ENCODE data around the gene TP53. TPM values are rescaled to one million over a fixed set of nuclear protein-coding genes. Genes with fewer than 3 reads are reported as not detected.

Gene TP53
- total and polyA plus RNA-seq, 2 of the 4 experiments (the other 2 are of a cell fraction) = 31.2 to 48.5 TPM

DNA sequence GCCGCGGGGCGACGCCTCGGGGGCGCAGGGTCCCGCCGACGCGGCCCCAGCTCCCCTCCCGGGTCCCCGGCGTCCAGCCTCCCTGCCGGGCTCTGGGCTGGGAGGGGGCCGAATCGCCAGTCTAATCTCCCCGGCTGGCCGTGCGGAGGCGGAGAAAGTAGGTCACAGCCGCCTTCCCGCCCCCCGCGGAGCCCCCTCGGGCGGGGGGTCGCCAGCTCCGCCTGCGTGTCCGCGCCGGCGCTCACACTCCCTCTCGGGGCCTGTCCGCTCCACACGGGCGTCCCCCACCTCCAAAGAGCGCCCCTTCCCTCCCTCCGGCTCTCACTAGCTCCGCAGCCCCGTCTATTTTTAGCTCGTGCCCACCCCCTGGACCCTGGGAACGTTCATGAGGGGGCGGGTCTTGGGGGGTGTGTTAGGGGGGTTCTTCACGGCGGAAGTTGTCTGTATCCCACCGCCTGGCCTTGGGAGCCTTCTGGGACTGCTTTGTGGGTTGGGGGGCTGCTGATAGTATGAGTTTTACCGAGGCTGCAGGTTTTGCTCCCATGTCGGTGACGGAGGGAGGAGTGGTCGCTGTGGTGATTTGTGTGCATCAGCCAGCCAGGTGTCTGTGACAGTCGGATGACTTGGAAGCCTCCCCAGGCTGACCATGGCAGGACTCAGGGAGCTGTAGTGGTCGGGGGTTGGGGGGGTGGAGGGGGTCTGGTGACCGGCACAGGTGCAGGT lies 35.5 kb downstream of the TP53 start:
- Histone ChIP-seq H4K5ac (ENCODE audit: low read depth, low read length) (no peak overlapping the region), H2BK120ac (ENCODE audit: low read depth, low read length) (no peak overlapping the region), H3K9me3 (ENCODE audit: control insufficient read depth, insufficient read depth, low read length) (no peaks in the 10 kb centered on the region; the same call in 1 of the 2 replicates), H2BK15ac (ENCODE audit: low read depth, low read length) (no peak overlapping the region), H4K91ac (ENCODE audit: insufficient read depth, low read depth, low read length) (no peak overlapping the region), H3K4me2 (ENCODE audit: low read depth, low read length) (peak overlapping the region; percentile 93), H2AK9ac (replicated peaks; ENCODE audit: low read depth, low read length, poor library complexity) (no peak overlapping the region), H3K27me3 (ENCODE audit: control insufficient read depth, insufficient read depth, low read length) (peaks cover 61% of the 10 kb centered on the region), H3K4ac (ENCODE audit: low read depth, low read length) (no peak overlapping the region), H3K9ac (ENCODE audit: low read depth, low read length) (no peak overlapping the region), H3K23ac (ENCODE audit: low read depth, low read length) (no peak overlapping the region), H4K8ac (ENCODE audit: low read depth in 2 of 2, low read length in 2 of 2) (no peak overlapping the region), H3K18ac (ENCODE audit: low read depth, low read length) (no peak overlapping the region), H3K56ac (ENCODE audit: extremely low read depth, insufficient read depth, low read length) (no peak overlapping the region), H3K14ac (replicated peaks; ENCODE audit: low read depth, low read length) (no peak overlapping the region), H3K4me3 (ENCODE audit: insufficient read depth, low read depth, low read length) (peak overlapping the region; percentile 30; the same call in 1 of the 2 replicates), H2BK20ac (ENCODE audit: low read depth, low read length) (no peak overlapping the region), H2AK5ac (ENCODE audit: low read depth, low read length) (no peak overlapping the region), H2AFZ (replicated peaks; ENCODE audit: low read length, poor library complexity) (peak overlapping the region; percentile 58), H3K79me1 (ENCODE audit: low read depth in 1 of 2, low read length in 2 of 2) (no peaks in the 10 kb centered on the region), H3K4me1 (ENCODE audit: control insufficient read depth, insufficient read depth, low read length) (peaks cover 6% of the 10 kb centered on the region; the same call in 1 of the 2 replicates), H4K20me1 (ENCODE audit: insufficient read depth, low read length) (no peaks in the 10 kb centered on the region; the same call in none of the 2 replicates), H3K36me3 (ENCODE audit: control insufficient read depth, insufficient read depth, low read length) (no peaks in the 10 kb centered on the region), H2BK5ac (ENCODE audit: low read depth, low read length, poor library complexity, severe bottlenecking) (no peak overlapping the region), H3K9me1 (ENCODE audit: insufficient read depth, low read length) (no peaks in the 10 kb centered on the region), H3K27ac (ENCODE audit: insufficient read depth, low read length) (no peak overlapping the region)
- in situ Hi-C loops (cut with MboI; ENCODE audit: low sequenced_read_pairs) = no loop called here
- WGBS, 2 experiments (ENCODE audit: extremely low coverage in 2 of 2, insufficient read length in 1 of 2) = 5% methylated on average over 19 of the region's 54 CpGs; no CpG with 5 or more reads in 1 of the 2 experiments
- POLR2A ChIA-PET (ENCODE audit: unreplicated experiment) = interaction anchor here (0.6 kb wide), 1 partner anchor 735 kb away, joined by 4 read pairs; no protein-coding TSS in a partner anchor
- ATAC-seq (ENCODE audit: low read depth) (no peak), DNase-seq (no peak)
- intact Hi-C loops (cut with micrococcal nuclease) = no loop called here
- CTCF ChIA-PET = no interaction called here
- dilution Hi-C loops (cut with HindIII; ENCODE audit: low sequenced_read_pairs, unreplicated experiment) = no loop called here
- no peak for TF ChIP-seq NFE2L2 (IDR thresholded peaks at IDR 0.05; ENCODE audit: low read depth, low read length)
- TF ChIP-seq, protein P1, sequence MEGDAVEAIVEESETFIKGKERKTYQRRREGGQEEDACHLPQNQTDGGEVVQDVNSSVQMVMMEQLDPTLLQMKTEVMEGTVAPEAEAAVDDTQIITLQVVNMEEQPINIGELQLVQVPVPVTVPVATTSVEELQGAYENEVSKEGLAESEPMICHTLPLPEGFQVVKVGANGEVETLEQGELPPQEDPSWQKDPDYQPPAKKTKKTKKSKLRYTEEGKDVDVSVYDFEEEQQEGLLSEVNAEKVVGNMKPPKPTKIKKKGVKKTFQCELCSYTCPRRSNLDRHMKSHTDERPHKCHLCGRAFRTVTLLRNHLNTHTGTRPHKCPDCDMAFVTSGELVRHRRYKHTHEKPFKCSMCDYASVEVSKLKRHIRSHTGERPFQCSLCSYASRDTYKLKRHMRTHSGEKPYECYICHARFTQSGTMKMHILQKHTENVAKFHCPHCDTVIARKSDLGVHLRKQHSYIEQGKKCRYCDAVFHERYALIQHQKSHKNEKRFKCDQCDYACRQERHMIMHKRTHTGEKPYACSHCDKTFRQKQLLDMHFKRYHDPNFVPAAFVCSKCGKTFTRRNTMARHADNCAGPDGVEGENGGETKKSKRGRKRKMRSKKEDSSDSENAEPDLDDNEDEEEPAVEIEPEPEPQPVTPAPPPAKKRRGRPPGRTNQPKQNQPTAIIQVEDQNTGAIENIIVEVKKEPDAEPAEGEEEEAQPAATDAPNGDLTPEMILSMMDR (conservative IDR thresholded peaks at IDR 0.05; ENCODE audit: low read depth, low read length) = no peak
- TF ChIP-seq CHD1 (IDR thresholded peaks at IDR 0.05; ENCODE audit: low read depth, low read length) = no peak
- TF ChIP-seq USF2 (IDR thresholded peaks at IDR 0.05; ENCODE audit: low read depth, low read length) = no peak
- no peak for TF ChIP-seq RFX5 (IDR thresholded peaks at IDR 0.05; ENCODE audit: low read depth, low read length)
- TF ChIP-seq BHLHE40 (IDR thresholded peaks at IDR 0.05; ENCODE audit: low read depth, low read length) = no peak
- no peak for TF ChIP-seq MXI1 (IDR thresholded peaks at IDR 0.05; ENCODE audit: borderline replicate concordance, low read depth, low read length)
- no peak for TF ChIP-seq SMC3 (IDR thresholded peaks at IDR 0.05; ENCODE audit: low read depth, low read length)
- TF ChIP-seq, protein P2, sequence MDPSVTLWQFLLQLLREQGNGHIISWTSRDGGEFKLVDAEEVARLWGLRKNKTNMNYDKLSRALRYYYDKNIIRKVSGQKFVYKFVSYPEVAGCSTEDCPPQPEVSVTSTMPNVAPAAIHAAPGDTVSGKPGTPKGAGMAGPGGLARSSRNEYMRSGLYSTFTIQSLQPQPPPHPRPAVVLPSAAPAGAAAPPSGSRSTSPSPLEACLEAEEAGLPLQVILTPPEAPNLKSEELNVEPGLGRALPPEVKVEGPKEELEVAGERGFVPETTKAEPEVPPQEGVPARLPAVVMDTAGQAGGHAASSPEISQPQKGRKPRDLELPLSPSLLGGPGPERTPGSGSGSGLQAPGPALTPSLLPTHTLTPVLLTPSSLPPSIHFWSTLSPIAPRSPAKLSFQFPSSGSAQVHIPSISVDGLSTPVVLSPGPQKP (IDR thresholded peaks at IDR 0.05; ENCODE audit: borderline replicate concordance, low read depth, low read length) = no peak
- no TSS peak for BruUV-seq (replicated peaks)
